C4-2B (cell line): Measurements from ENCODE around the gene PRPF38A.
A peak's percentile ranks its signal among the peaks of the same experiment; 100 is the strongest.
"Not testable (repeated sequence)": the region's sequence is repeated elsewhere in the genome, so short reads cannot be mapped to it uniquely, and the experiment has no call there.

Experiments
- H3K27ac ChIP-seq: fragments of 450-650 bp; 2 replicates; pipeline ENCODE4 v1.5.1; 2017
- ZFX ChIP-seq: fragments of 450-650 bp; IDR thresholded peaks from 2 replicates; pipeline ENCODE4 v1.6.1; 2017
- TF ChIP-seq, protein P1 (sequence below): fragments of 450-650 bp; conservative IDR thresholded peaks from 2 replicates; pipeline ENCODE4 v1.5.1; 2017; ENCODE audit warnings: mild to moderate bottlenecking

PRPF38A gene

DNA sequence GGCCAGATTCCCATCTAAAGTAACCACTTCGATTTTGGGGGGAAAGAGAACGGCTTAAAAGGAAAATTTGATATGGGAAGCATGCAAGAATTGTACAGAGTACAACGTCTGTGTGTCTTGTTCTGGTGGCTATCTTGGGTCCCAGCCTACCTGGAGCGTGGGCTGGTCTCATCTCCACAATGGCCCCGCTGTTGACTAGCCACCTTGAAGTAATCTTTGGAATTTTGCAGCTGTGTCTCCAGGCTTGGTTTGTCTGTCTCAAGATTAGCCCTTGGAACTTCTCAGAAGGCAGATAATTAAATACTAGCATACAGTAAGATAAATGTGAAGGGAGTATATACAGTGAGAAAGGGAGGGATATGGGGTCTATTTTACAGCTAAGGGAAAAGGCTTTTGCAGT is 37.1 kb upstream of the PRPF38A start:
- TF ChIP-seq, protein P1, sequence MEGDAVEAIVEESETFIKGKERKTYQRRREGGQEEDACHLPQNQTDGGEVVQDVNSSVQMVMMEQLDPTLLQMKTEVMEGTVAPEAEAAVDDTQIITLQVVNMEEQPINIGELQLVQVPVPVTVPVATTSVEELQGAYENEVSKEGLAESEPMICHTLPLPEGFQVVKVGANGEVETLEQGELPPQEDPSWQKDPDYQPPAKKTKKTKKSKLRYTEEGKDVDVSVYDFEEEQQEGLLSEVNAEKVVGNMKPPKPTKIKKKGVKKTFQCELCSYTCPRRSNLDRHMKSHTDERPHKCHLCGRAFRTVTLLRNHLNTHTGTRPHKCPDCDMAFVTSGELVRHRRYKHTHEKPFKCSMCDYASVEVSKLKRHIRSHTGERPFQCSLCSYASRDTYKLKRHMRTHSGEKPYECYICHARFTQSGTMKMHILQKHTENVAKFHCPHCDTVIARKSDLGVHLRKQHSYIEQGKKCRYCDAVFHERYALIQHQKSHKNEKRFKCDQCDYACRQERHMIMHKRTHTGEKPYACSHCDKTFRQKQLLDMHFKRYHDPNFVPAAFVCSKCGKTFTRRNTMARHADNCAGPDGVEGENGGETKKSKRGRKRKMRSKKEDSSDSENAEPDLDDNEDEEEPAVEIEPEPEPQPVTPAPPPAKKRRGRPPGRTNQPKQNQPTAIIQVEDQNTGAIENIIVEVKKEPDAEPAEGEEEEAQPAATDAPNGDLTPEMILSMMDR: no peak
- TF ChIP-seq ZFX: no peak
- peak overlapping the region; percentile 89; the same call in 1 of the 2 replicates for H3K27ac ChIP-seq

GRCh38 chr1:52368383-52369172 is 35.8 kb upstream of the PRPF38A start:
- TF ChIP-seq ZFX: peak; percentile 17; the same call in 1 of the 2 replicates
- TF ChIP-seq, protein P1: peak; percentile 50
- H3K27ac ChIP-seq: peak overlapping the region; percentile 64

GRCh38 chr1:52369851-52370250 is 34.6 kb upstream of the PRPF38A start:
- H3K27ac ChIP-seq: not testable (repeated sequence)

GRCh38 chr1:52385376-52385775 is 19.0 kb upstream of the PRPF38A start:
- TF ChIP-seq ZFX: no peak
- TF ChIP-seq, protein P1: no peak
- no peak overlapping the region for H3K27ac ChIP-seq

GRCh38 chr1:52386458-52386857 is 17.9 kb upstream of the PRPF38A start:
- no peak overlapping the region for H3K27ac ChIP-seq
- TF ChIP-seq ZFX: no peak

DNA sequence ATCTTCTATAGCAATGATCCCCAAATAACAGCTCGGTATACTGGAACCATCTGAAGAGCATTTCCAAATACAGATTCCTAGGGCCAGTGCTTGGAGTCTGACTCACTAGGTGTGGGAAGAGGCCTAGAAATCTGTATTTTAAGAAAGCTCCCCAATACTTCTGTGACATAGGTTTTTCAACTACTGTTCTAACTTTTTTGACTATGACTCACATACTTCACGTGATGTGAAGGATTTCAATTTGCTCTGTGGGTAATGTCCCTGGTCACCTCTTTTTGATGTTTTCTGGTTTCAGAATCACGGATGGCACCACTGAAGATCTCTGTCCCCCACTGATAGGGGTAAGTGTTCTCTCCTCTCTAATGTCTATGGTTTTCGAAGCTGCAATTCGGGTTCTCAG is 11.2 kb upstream of the PRPF38A start:
- TF ChIP-seq ZFX: no peak
- TF ChIP-seq, protein P1: no peak
- no peak overlapping the region for H3K27ac ChIP-seq

GRCh38 chr1:52399629-52400028 is 4.8 kb upstream of the PRPF38A start:
- TF ChIP-seq, protein P1: no peak
- no peak for TF ChIP-seq ZFX
- no peak overlapping the region for H3K27ac ChIP-seq

DNA sequence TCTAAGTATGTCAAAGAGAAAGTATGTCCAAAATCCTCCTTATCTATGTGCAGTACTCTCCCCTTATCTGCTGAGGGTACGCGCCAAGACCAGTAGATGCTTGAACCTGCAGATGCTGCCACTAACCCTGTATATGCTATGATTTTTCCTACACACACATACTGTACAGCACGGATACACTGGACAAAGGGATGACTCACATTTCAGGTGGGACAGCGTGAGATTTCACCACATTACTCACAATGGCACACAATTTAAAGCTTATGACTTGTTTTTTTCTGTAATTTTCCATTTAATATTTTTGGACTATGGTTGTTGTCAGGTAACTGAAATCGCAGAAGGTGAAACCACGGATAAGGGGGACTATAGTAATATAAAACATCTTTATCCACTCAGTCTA is 4.3 kb upstream of the PRPF38A start:
- H3K27ac ChIP-seq: no peak overlapping the region
- TF ChIP-seq, protein P1: no peak
- no peak for TF ChIP-seq ZFX
